ENCODE data around the gene CFDP1. TPM values are rescaled to one million over a fixed set of nuclear protein-coding genes. Genes with fewer than 3 reads are reported as not detected.
"Not testable (repeated sequence)": the region's sequence is repeated elsewhere in the genome, so short reads cannot be mapped to it uniquely, and the experiment has no call there.

Gene CFDP1
- total RNA-seq, 1 experiment from 2014 or later = 32.1 TPM

GRCh38 chr16:75466760-75467159, 33.5 kb upstream of the CFDP1 start:
- Histone ChIP-seq H3F3A (ENCODE audit: low read length, unreplicated experiment) (no peaks in the 10 kb centered on the region), H3K9me3 (ENCODE audit: low read length) (no peaks in the 10 kb centered on the region), H3K27me3 (ENCODE audit: low read length) (no peaks in the 10 kb centered on the region), H3K4me2 (ENCODE audit: low read length) (no peak overlapping the region), H3K4me1 (ENCODE audit: insufficient read depth, low read length) (peaks cover 13% of the 10 kb centered on the region; the same call in 1 of the 2 replicates), H3K4me3 (ENCODE audit: low read length) (no peak overlapping the region), H3K9me2 (replicated peaks; ENCODE audit: low read length) (no peaks in the 10 kb centered on the region), H2AFZ (ENCODE audit: low read length) (no peak overlapping the region), H3K27ac (ENCODE audit: low read length) (no peak overlapping the region), H4K20me1 (ENCODE audit: low read length) (peaks cover 3% of the 10 kb centered on the region; the same call in 1 of the 2 replicates), H3K9ac (ENCODE audit: low read length) (no peak overlapping the region), H3K36me3 (ENCODE audit: low read depth, low read length) (no peaks in the 10 kb centered on the region; the same call in 1 of the 2 replicates), H3K79me2 (ENCODE audit: low read length) (peaks cover 25% of the 10 kb centered on the region)
- TF ChIP-seq EZH2 (IDR thresholded peaks at IDR 0.05; ENCODE audit: low read length, unreplicated experiment) (no peak), CTCF (conservative IDR thresholded peaks at IDR 0.05; ENCODE audit: low read depth, low read length) (no peak), EZH2phosphoT487 (IDR thresholded peaks at IDR 0.05; ENCODE audit: borderline replicate concordance, low read length) (no peak)
- CTCF ChIA-PET = interaction anchor here (0.7 kb wide), 1 partner anchor 13 kb away, joined by 4 read pairs; no protein-coding TSS in a partner anchor
- ATAC-seq (no peak), DNase-seq (no peak)
- intact Hi-C loops (cut with micrococcal nuclease) = no loop called here
- POLR2A ChIA-PET (ENCODE audit: unreplicated experiment) = interaction anchor here (0.6 kb wide), 1 partner anchor 56 kb away, joined by 8 read pairs; no protein-coding TSS in a partner anchor
- BruUV-seq (replicated peaks) = no TSS peak

- Histone ChIP-seq H3K36me3 (ENCODE audit: low read depth, low read length) (no peaks in the 10 kb centered on the region; the same call in 1 of the 2 replicates), H3K27ac (ENCODE audit: low read length) (peak within 1 kb of the TSS; percentile 64), H3K9me2 (replicated peaks; ENCODE audit: low read length) (no peaks in the 10 kb centered on the region), H3K4me2 (ENCODE audit: low read length) (peak within 1 kb of the TSS; percentile 79), H3K4me3 (ENCODE audit: low read length) (peak within 1 kb of the TSS; percentile 89), H3F3A (ENCODE audit: low read length, unreplicated experiment) (no peaks in the 10 kb centered on the region), H4K20me1 (ENCODE audit: low read length) (peaks cover 13% of the 10 kb centered on the region; the same call in 1 of the 2 replicates), H3K4me1 (ENCODE audit: insufficient read depth, low read length) (peaks cover 17% of the 10 kb centered on the region; the same call in 1 of the 2 replicates), H3K9me3 (ENCODE audit: low read length) (no peaks in the 10 kb centered on the region), H2AFZ (ENCODE audit: low read length) (peak within 1 kb of the TSS; percentile 83), H3K79me2 (ENCODE audit: low read length) (peaks cover 49% of the 10 kb centered on the region), H3K9ac (ENCODE audit: low read length) (peak within 1 kb of the TSS; percentile 89), H3K27me3 (ENCODE audit: low read length) (no peaks in the 10 kb centered on the region)
- ChIA-PET POLR2A (ENCODE audit: unreplicated experiment) (interaction anchor here (1.0 kb wide), 1 partner anchor 53 kb away, joined by 6 read pairs; no protein-coding TSS in a partner anchor), CTCF (interaction anchor here (1.2 to 1.4 kb wide), 2 partner anchors 53 to 265 kb away, joined by 5 to 6 read pairs; no protein-coding TSS in a partner anchor)
- BruUV-seq (replicated peaks) = no TSS peak
- ATAC-seq (peak; percentile 92), DNase-seq (peak; percentile 96)
- intact Hi-C loops (cut with micrococcal nuclease) = loop anchor here (1.0 to 5.0 kb wide), 2 partner anchors 158 to 265 kb away; partner anchors contain the start of gene ADAT1
- TF ChIP-seq EZH2phosphoT487 (IDR thresholded peaks at IDR 0.05; ENCODE audit: borderline replicate concordance, low read length) (no peak), CTCF (conservative IDR thresholded peaks at IDR 0.05; ENCODE audit: low read depth, low read length) (peak; percentile 98)
Measured at GRCh38 chr16:75464122-75464918, 31.0 kb upstream of the CFDP1 start, which contains the start of gene TMEM170A. Gene TMEM170A, minus strand, starts transcription at chr16:75464689. Its CDS starts 89 bp downstream, at chr16:75464600.

- peak overlapping the region; percentile 89 for H3K4me3 ChIP-seq (ENCODE audit: low read length)
- H3K9me2 ChIP-seq (replicated peaks; ENCODE audit: low read length); H3F3A ChIP-seq (ENCODE audit: low read length, unreplicated experiment); H3K36me3 ChIP-seq (ENCODE audit: low read depth, low read length); H3K9me3 ChIP-seq (ENCODE audit: low read length); H3K27me3 ChIP-seq (ENCODE audit: low read length): not testable (repeated sequence)
- peaks cover 17% of the 10 kb centered on the region; the same call in 1 of the 2 replicates for H3K4me1 ChIP-seq (ENCODE audit: insufficient read depth, low read length)
- H3K4me2 ChIP-seq (ENCODE audit: low read length) = peak overlapping the region; percentile 79
- peaks cover 13% of the 10 kb centered on the region; the same call in 1 of the 2 replicates for H4K20me1 ChIP-seq (ENCODE audit: low read length)
- H3K79me2 ChIP-seq (ENCODE audit: low read length) = peaks cover 57% of the 10 kb centered on the region
- intact Hi-C loops (cut with micrococcal nuclease) = loop anchor here (1.0 to 5.0 kb wide), 2 partner anchors 159 to 264 kb away; partner anchors contain the start of gene ADAT1
- H3K9ac ChIP-seq (ENCODE audit: low read length) = peak overlapping the region; percentile 89
- H2AFZ ChIP-seq (ENCODE audit: low read length) = peak overlapping the region; percentile 83
- peak; percentile 24 for ATAC-seq
- peak; percentile 32 for DNase-seq
- ChIA-PET CTCF (interaction anchor here (0.8 kb wide), 1 partner anchor 53 kb away, joined by 4 read pairs; no protein-coding TSS in a partner anchor), POLR2A (ENCODE audit: unreplicated experiment) (interaction anchor here (1.0 kb wide), 1 partner anchor 54 kb away, joined by 6 read pairs; no protein-coding TSS in a partner anchor)
- peak overlapping the region; percentile 64; the same call in 1 of the 2 replicates for H3K27ac ChIP-seq (ENCODE audit: low read length)
- TSS peak; percentile 64 for BruUV-seq (replicated peaks)
Measured at GRCh38 chr16:75463389-75464121, 30.3 kb upstream of the CFDP1 start.

Data from PC-3 (cell line).